IMR-90 (cell line): ENCODE data around the gene ATP13A2. TPM values are rescaled to one million over a fixed set of nuclear protein-coding genes. Genes with fewer than 3 reads are reported as not detected.

Experiments used
- ATAC-seq: fragments of 200-7000 bp; cut with Tn5 transposase; 2 replicates; pipeline ENCODE4 v1.9.1; 2020; ENCODE audit warnings: low read depth, mild to moderate bottlenecking, moderate library complexity
- BruUV-seq: library from RNA; stranded (reverse); fragments of 400-500 nt; replicated peaks from 2 replicates; lab custom pipeline; 2021; lab: Mats Ljungman, UMichigan
- CTCF ChIA-PET: fragments of 300-600 bp; formaldehyde crosslinking; extraction: SDS; loops from one replicate; lab custom pipeline; 2021; ENCODE audit warnings: antibody characterized with exemption; lab: Yijun Ruan, JAX
- POLR2A ChIA-PET: fragments of 300-600 bp; sonication (Branson Sonifier 250); formaldehyde crosslinking; loops from one replicate; lab custom pipeline; 2022; ENCODE audit warnings: antibody characterized with exemption; ENCODE audit not compliant: unreplicated experiment; lab: Charles Lee
- DNase-seq: peaks from one replicate; pipeline ENCODE4 v3.0.0; 2013
- H2AFZ ChIP-seq: replicated peaks from 2 replicates; pipeline ENCODE3; 2013; ENCODE audit warnings: low read length, mild to moderate bottlenecking; ENCODE audit not compliant: poor library complexity
- H2AK5ac ChIP-seq: 2 replicates; pipeline ENCODE4 v1.6.1; 2013; ENCODE audit warnings: low read depth, low read length, inconsistent platforms
- H2AK9ac ChIP-seq: replicated peaks from 2 replicates; pipeline ENCODE3; 2013; ENCODE audit warnings: mild to moderate bottlenecking, low read depth, low read length, moderate library complexity; ENCODE audit not compliant: poor library complexity
- H2BK120ac ChIP-seq: 2 replicates; pipeline ENCODE4 v1.6.1; 2013; ENCODE audit warnings: low read depth, low read length, inconsistent platforms
- H2BK15ac ChIP-seq: 3 replicates; pipeline ENCODE4 v1.6.1; 2013; ENCODE audit warnings: low read depth, low read length, inconsistent platforms
- H2BK20ac ChIP-seq: 2 replicates; pipeline ENCODE4 v1.6.1; 2013; ENCODE audit warnings: low read depth, mild to moderate bottlenecking, inconsistent platforms, low read length, moderate library complexity
- H2BK5ac ChIP-seq: 2 replicates; pipeline ENCODE4 v1.6.1; 2013; ENCODE audit warnings: mild to moderate bottlenecking, low read depth, low read length, inconsistent platforms; ENCODE audit not compliant: poor library complexity, severe bottlenecking
- H3K14ac ChIP-seq: replicated peaks from 2 replicates; pipeline ENCODE4 v1.6.1; 2013; ENCODE audit warnings: low read depth, low read length, inconsistent platforms
- H3K18ac ChIP-seq: 2 replicates; pipeline ENCODE4 v1.6.1; 2013; ENCODE audit warnings: low read depth, low read length, control low read depth
- H3K23ac ChIP-seq: 2 replicates; pipeline ENCODE4 v1.6.1; 2013; ENCODE audit warnings: low read depth, low read length, inconsistent platforms
- H3K27ac ChIP-seq: 2 replicates; pipeline ENCODE4 v1.5.1; 2013; ENCODE audit warnings: mild to moderate bottlenecking, control low read depth, low read length; ENCODE audit not compliant: insufficient read depth
- H3K27me3 ChIP-seq: 2 replicates; pipeline ENCODE4 v1.6.1; 2013; ENCODE audit warnings: low read length; ENCODE audit not compliant: control insufficient read depth, insufficient read depth
- H3K36me3 ChIP-seq: 2 replicates; pipeline ENCODE4 v1.6.1; 2013; ENCODE audit warnings: low read length, mixed read lengths; ENCODE audit not compliant: control insufficient read depth, insufficient read depth
- H3K4ac ChIP-seq: 2 replicates; pipeline ENCODE4 v1.6.1; 2013; ENCODE audit warnings: low read depth, low read length, inconsistent platforms
- H3K4me1 ChIP-seq: 2 replicates; pipeline ENCODE4 v1.6.1; 2013; ENCODE audit warnings: low read length, mixed read lengths; ENCODE audit not compliant: control insufficient read depth, insufficient read depth
- H3K4me2 ChIP-seq: 2 replicates; pipeline ENCODE4 v1.6.1; 2013; ENCODE audit warnings: low read depth, mild to moderate bottlenecking, control low read depth, low read length, moderate library complexity
- H3K4me3 ChIP-seq: 2 replicates; pipeline ENCODE4 v1.5.1; 2013; ENCODE audit warnings: low read depth, mild to moderate bottlenecking, control low read depth, low read length, moderate library complexity; ENCODE audit not compliant: insufficient read depth
- H3K56ac ChIP-seq: 2 replicates; pipeline ENCODE4 v1.6.1; 2013; ENCODE audit warnings: low read length, inconsistent platforms; ENCODE audit not compliant: insufficient read depth; ENCODE audit errors: extremely low read depth
- H3K79me1 ChIP-seq, 2 experiments: 2 replicates each; pipeline ENCODE4 v1.6.1; 2013; ENCODE audit warnings: low read length in 2 of 2, inconsistent platforms in 1 of 2, low read depth in 1 of 2
- H3K9ac ChIP-seq: 2 replicates; pipeline ENCODE4 v1.6.1; 2013; ENCODE audit warnings: low read depth, low read length, control low read depth
- H3K9me1 ChIP-seq: 2 replicates; pipeline ENCODE4 v1.6.1; 2013; ENCODE audit warnings: low read length, inconsistent platforms; ENCODE audit not compliant: insufficient read depth
- H3K9me3 ChIP-seq: 2 replicates; pipeline ENCODE4 v1.6.1; 2013; ENCODE audit warnings: low read length; ENCODE audit not compliant: control insufficient read depth, insufficient read depth
- H4K20me1 ChIP-seq: 2 replicates; pipeline ENCODE4 v1.6.1; 2013; ENCODE audit warnings: low read length, inconsistent platforms; ENCODE audit not compliant: insufficient read depth
- H4K5ac ChIP-seq: 2 replicates; pipeline ENCODE4 v1.6.1; 2013; ENCODE audit warnings: mild to moderate bottlenecking, low read depth, low read length, control low read depth
- H4K8ac ChIP-seq, 2 experiments: 2 replicates each; pipeline ENCODE4 v1.6.1; 2013; ENCODE audit warnings: low read depth in 2 of 2, low read length in 2 of 2, control low read depth in 1 of 2, inconsistent platforms in 1 of 2
- H4K91ac ChIP-seq: 2 replicates; pipeline ENCODE4 v1.6.1; 2013; ENCODE audit warnings: low read depth, low read length, inconsistent platforms; ENCODE audit not compliant: insufficient read depth
- MXI1 ChIP-seq: IDR thresholded peaks from 2 replicates; pipeline ENCODE4 v1.6.1; 2012; ENCODE audit warnings: low read depth, mild to moderate bottlenecking, low read length, moderate library complexity, borderline replicate concordance
- NFE2L2 ChIP-seq: fragments of 150-350 bp; IDR thresholded peaks from 2 replicates; pipeline ENCODE4 v1.6.1; 2016; ENCODE audit warnings: low read depth, mild to moderate bottlenecking, low read length
- RAD21 ChIP-seq: IDR thresholded peaks from 2 replicates; pipeline ENCODE4 v1.6.1; 2012; ENCODE audit warnings: low read length, improper control_type of control experiment
- RFX5 ChIP-seq: IDR thresholded peaks from 2 replicates; pipeline ENCODE4 v1.8.0; 2012; ENCODE audit warnings: low read depth, mild to moderate bottlenecking, low read length, moderate library complexity
- SMC3 ChIP-seq: fragments of 150-350 bp; IDR thresholded peaks from 2 replicates; pipeline ENCODE4 v1.6.1; 2016; ENCODE audit warnings: low read depth, mild to moderate bottlenecking, antibody characterized with exemption, low read length, moderate library complexity
- WGBS, 2 experiments: methylation state at CpG; one replicate each; pipeline versions ENCODE4 v1.1.5 to v1.1.7; 2013; ENCODE audit warnings: missing lambda C conversion rate in 2 of 2; ENCODE audit not compliant: insufficient read length in 1 of 2; ENCODE audit errors: extremely low coverage in 2 of 2; 5-methylcytosine and 5-hydroxymethylcytosine counted together
- dilution Hi-C: fragments of 300-500 bp; cut with HindIII; formaldehyde crosslinking; loops from one replicate; pipeline ENCODE4 v1.14.3; 2018; ENCODE audit warnings: low sequenced_read_pairs; ENCODE audit not compliant: unreplicated experiment
- in situ Hi-C: fragments of 300-500 bp; cut with MboI; formaldehyde crosslinking; loops from 3 replicates; pipeline ENCODE4 v1.14.3; 2019; ENCODE audit warnings: low sequenced_read_pairs, inconsistent platforms, mixed read lengths
- intact Hi-C: fragments of 100-400 bp; cut with micrococcal nuclease; formaldehyde crosslinking; loops from 2 replicates; pipeline ENCODE4 v1.10.0; 2022
- polyA plus RNA-seq, 3 experiments: library from polyadenylated mRNA; depleted of rRNA; stranded (reverse); fragments of >200 nt; gene quantifications; 2 replicates each; pipeline ENCODE4 v1.2.3, GENCODE V29; 2012; ENCODE audit warnings: low replicate concordance in 1 of 3
- total RNA-seq: library from RNA; depleted of rRNA; stranded (reverse); fragments of >200 nt; gene quantifications from 2 replicates; pipeline ENCODE4 v1.2.3, GENCODE V29; 2012
- TF ChIP-seq, protein P1 (sequence below): conservative IDR thresholded peaks from 2 replicates; pipeline ENCODE4 v1.5.1; 2012; ENCODE audit warnings: mild to moderate bottlenecking, low read depth, low read length, improper control_type of control experiment
- TF ChIP-seq, protein P2 (sequence below): fragments of 150-350 bp; IDR thresholded peaks from 2 replicates; pipeline ENCODE4 v1.6.1; 2016; ENCODE audit warnings: low read depth, mild to moderate bottlenecking, low read length, moderate library complexity, borderline replicate concordance

Gene ATP13A2
- total and polyA plus RNA-seq, 2 of the 4 experiments (the other 2 are of a cell fraction), result 5.7 to 18.9 TPM

DNA sequence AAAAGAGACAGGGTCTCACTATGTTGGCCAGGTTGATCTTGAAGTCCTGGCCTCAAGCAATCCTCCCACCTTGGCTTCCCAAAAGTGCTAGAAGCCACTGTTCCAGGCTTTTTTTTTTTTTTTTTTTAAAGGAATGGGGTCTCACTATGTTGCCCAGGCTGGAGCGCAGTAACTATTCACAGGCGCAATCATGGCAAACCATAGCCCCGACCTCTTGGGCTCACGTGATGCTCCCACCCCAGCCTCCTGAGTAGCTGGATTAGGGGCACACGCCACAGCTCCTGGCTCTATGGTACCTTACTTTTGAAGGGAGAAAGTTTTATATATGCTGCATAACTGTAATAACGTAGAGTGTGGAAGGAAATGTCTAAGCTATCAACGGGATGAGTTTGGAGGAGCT lies 5.7 kb upstream of the ATP13A2 start:
- Histone ChIP-seq H3K79me1 (no peaks in the 10 kb centered on the region), H3K27me3 (no peaks in the 10 kb centered on the region), H4K5ac (no peak overlapping the region), H3K9me3 (no peaks in the 10 kb centered on the region), H4K8ac (no peak overlapping the region), H2AK5ac (no peak overlapping the region), H2AK9ac (no peak overlapping the region), H3K4me2 (no peak overlapping the region), H2BK5ac (no peak overlapping the region), H3K4ac (no peak overlapping the region), H3K4me1 (peaks cover 3% of the 10 kb centered on the region; the same call in 1 of the 2 replicates), H2BK20ac (no peak overlapping the region), H2BK120ac (no peak overlapping the region), H2AFZ (no peak overlapping the region), H4K91ac (no peak overlapping the region), H3K14ac (no peak overlapping the region), H3K9me1 (no peaks in the 10 kb centered on the region; the same call in 1 of the 2 replicates), H3K4me3 (no peak overlapping the region), H3K56ac (no peak overlapping the region), H3K23ac (no peak overlapping the region), H3K36me3 (peaks cover 33% of the 10 kb centered on the region), H3K27ac (no peak overlapping the region), H2BK15ac (no peak overlapping the region), H4K20me1 (no peaks in the 10 kb centered on the region), H3K18ac (no peak overlapping the region), H3K9ac (no peak overlapping the region)
- ATAC-seq (no peak), DNase-seq (no peak)
- TF ChIP-seq, protein P1, sequence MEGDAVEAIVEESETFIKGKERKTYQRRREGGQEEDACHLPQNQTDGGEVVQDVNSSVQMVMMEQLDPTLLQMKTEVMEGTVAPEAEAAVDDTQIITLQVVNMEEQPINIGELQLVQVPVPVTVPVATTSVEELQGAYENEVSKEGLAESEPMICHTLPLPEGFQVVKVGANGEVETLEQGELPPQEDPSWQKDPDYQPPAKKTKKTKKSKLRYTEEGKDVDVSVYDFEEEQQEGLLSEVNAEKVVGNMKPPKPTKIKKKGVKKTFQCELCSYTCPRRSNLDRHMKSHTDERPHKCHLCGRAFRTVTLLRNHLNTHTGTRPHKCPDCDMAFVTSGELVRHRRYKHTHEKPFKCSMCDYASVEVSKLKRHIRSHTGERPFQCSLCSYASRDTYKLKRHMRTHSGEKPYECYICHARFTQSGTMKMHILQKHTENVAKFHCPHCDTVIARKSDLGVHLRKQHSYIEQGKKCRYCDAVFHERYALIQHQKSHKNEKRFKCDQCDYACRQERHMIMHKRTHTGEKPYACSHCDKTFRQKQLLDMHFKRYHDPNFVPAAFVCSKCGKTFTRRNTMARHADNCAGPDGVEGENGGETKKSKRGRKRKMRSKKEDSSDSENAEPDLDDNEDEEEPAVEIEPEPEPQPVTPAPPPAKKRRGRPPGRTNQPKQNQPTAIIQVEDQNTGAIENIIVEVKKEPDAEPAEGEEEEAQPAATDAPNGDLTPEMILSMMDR, result no peak
- TF ChIP-seq SMC3 (no peak), RAD21 (no peak), MXI1 (no peak), RFX5 (no peak), NFE2L2 (no peak)
- TF ChIP-seq, protein P2, sequence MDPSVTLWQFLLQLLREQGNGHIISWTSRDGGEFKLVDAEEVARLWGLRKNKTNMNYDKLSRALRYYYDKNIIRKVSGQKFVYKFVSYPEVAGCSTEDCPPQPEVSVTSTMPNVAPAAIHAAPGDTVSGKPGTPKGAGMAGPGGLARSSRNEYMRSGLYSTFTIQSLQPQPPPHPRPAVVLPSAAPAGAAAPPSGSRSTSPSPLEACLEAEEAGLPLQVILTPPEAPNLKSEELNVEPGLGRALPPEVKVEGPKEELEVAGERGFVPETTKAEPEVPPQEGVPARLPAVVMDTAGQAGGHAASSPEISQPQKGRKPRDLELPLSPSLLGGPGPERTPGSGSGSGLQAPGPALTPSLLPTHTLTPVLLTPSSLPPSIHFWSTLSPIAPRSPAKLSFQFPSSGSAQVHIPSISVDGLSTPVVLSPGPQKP, result no peak
- ChIA-PET POLR2A (no interaction called here), CTCF (no interaction called here)
- dilution Hi-C loops, result no loop called here
- intact Hi-C loops, result no loop called here
- WGBS, 2 experiments, result no CpG with 5 or more reads among the region's 7 CpGs
- in situ Hi-C loops, result no loop called here
- BruUV-seq, result no TSS peak
